Esophagus squamous epithelium (tissue), 5 donors: ENCODE data around the gene ITGA5. TPM values are rescaled to one million over a fixed set of nuclear protein-coding genes. Genes with fewer than 3 reads are reported as not detected.

Source experiments
- DNase-seq: peaks from one replicate; lab custom pipeline; 2025; lab: John Stamatoyannopoulos, UW
- H3K27ac ChIP-seq, 4 donors: fragments of 200-600 bp; sonication (generic); one replicate each; pipeline ENCODE4 v1.5.1; 2016 to 2019; ENCODE audit warnings: mild to moderate bottlenecking in 1 of 4
- H3K27me3 ChIP-seq, 4 donors: fragments of 200-600 bp; sonication (generic); 1 replicate in 3 of 4; 2 replicates in 1 of 4; pipeline versions ENCODE4 v1.5.1 to v1.6.0; 2017 to 2021; ENCODE audit warnings: antibody characterized with exemption in 1 of 4
- H3K36me3 ChIP-seq, 3 donors: fragments of 200-600 bp; sonication (generic); one replicate each; pipeline ENCODE4 v1.5.1; 2016 to 2019
- H3K4me1 ChIP-seq, 3 donors: fragments of 200-600 bp; sonication (generic); one replicate each; pipeline ENCODE4 v1.5.1; 2017 to 2019
- H3K4me3 ChIP-seq, 4 donors: fragments of 200-600 bp; sonication (generic); 1 replicate in 3 of 4; 2 replicates in 1 of 4; pipeline ENCODE4 v1.5.1; 2016 to 2019; ENCODE audit warnings: mild to moderate bottlenecking in 2 of 4, moderate library complexity in 1 of 4
- H3K9me3 ChIP-seq, 3 donors: fragments of 200-600 bp; sonication (generic); one replicate each; pipeline ENCODE4 v1.5.1; 2016 to 2019
- POLR2A ChIP-seq, 4 donors: fragments of 450-650 bp; IDR thresholded peaks; one replicate each; pipeline ENCODE4 v1.6.1; 2017; ENCODE audit warnings: antibody characterized with exemption in 4 of 4, mild to moderate bottlenecking in 4 of 4, moderate library complexity in 3 of 4
- WGBS, 2 donors: methylation state at CpG; one replicate each; pipeline ENCODE4 v1.1.5; 2018; 5-methylcytosine and 5-hydroxymethylcytosine counted together
- intact Hi-C: fragments of 100-400 bp; cut with DNase I; formaldehyde crosslinking; loops from one replicate; pipeline ENCODE4 v1.15.0; 2022
- total RNA-seq, 4 donors: library from RNA; depleted of rRNA; stranded (reverse); fragments of >200 nt; gene quantifications; one replicate each; pipeline ENCODE4 v1.1.0, GENCODE V29; 2016
- TF ChIP-seq, protein P1 (sequence below), 6 experiments: fragments of 450-650 bp in 4 of 6; fragments of 200-600 bp in 2 of 6; sonication (generic) in 2 of 6; IDR thresholded peaks; one replicate each; pipeline ENCODE4 v1.5.1; 2016 to 2019; ENCODE audit warnings: antibody characterized with exemption in 6 of 6, mild to moderate bottlenecking in 4 of 6, moderate library complexity in 4 of 6
- donor health status: DM: yes; HTN: yes; CAD: no.

ITGA5 gene
- total RNA-seq, 4 donors from 2014 or later, result 7.5 to 112 (median 37.3) TPM

- peaks cover 0 to 19% (median 0%) of the 10 kb centered on the region in 4 donors for H3K27me3 ChIP-seq
- peaks cover 0 to 7% (median 0%) of the 10 kb centered on the region in 3 donors for H3K4me1 ChIP-seq
- H3K36me3 ChIP-seq, result no peaks in the 10 kb centered on the region
- no peak overlapping the region for H3K4me3 ChIP-seq
- DNase-seq, result no peak
- WGBS, 2 donors, result 36 to 44% methylated on average over 10 of the region's 10 CpGs
- TF ChIP-seq, protein P1, sequence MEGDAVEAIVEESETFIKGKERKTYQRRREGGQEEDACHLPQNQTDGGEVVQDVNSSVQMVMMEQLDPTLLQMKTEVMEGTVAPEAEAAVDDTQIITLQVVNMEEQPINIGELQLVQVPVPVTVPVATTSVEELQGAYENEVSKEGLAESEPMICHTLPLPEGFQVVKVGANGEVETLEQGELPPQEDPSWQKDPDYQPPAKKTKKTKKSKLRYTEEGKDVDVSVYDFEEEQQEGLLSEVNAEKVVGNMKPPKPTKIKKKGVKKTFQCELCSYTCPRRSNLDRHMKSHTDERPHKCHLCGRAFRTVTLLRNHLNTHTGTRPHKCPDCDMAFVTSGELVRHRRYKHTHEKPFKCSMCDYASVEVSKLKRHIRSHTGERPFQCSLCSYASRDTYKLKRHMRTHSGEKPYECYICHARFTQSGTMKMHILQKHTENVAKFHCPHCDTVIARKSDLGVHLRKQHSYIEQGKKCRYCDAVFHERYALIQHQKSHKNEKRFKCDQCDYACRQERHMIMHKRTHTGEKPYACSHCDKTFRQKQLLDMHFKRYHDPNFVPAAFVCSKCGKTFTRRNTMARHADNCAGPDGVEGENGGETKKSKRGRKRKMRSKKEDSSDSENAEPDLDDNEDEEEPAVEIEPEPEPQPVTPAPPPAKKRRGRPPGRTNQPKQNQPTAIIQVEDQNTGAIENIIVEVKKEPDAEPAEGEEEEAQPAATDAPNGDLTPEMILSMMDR (IDR thresholded peaks at IDR 0.05), result peak; percentile 46 to 86 (median 78)
- TF ChIP-seq POLR2A (IDR thresholded peaks at IDR 0.05), result no peak
- H3K27ac ChIP-seq, result peak overlapping the region in 1 of 4 donors; percentile 49
- intact Hi-C loops, result loop anchor here (2.0 kb wide), 1 partner anchor 39 kb away; no protein-coding TSS in a partner anchor
- no peaks in the 10 kb centered on the region for H3K9me3 ChIP-seq
Measured at GRCh38 chr12:54439521-54440255, 20.6 kb upstream of the ITGA5 start.

DNA sequence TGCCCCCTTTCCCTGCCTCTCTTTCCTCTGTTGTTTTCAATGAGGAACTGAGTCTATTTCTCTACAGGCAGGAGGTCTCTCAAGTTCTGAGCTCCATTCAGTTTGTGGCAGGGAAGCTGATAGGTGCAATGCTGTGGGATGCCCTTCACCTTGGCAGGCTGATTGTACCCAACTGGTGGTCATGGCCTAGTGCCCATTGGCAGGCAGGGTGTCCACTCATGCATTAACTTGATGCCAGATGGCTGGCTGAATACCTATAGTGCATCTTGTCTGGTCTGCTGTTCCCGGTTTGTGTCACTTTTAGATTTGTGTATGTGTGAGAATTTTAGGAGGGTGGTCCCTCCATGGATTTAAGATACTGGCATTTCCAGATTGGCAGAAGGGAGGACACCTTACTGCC is 20.0 kb upstream of the ITGA5 start:
- peaks cover 0 to 19% (median 0%) of the 10 kb centered on the region in 4 donors for H3K27me3 ChIP-seq
- no peaks in the 10 kb centered on the region for H3K36me3 ChIP-seq
- no peak for DNase-seq
- peak overlapping the region in 1 of 4 donors; percentile 49 for H3K27ac ChIP-seq
- no peaks in the 10 kb centered on the region for H3K9me3 ChIP-seq
- WGBS, 2 donors, result 75 to 100% methylated on average over 1 of the region's 1 CpG
- TF ChIP-seq, protein P1 (IDR thresholded peaks at IDR 0.05), result no peak
- TF ChIP-seq POLR2A (IDR thresholded peaks at IDR 0.05), result no peak
- intact Hi-C loops, result loop anchor here (2.0 kb wide), 1 partner anchor 38 kb away; no protein-coding TSS in a partner anchor
- peaks cover 0 to 8% (median 0%) of the 10 kb centered on the region in 3 donors for H3K4me1 ChIP-seq
- H3K4me3 ChIP-seq, result no peak overlapping the region

- no peak overlapping the region for H3K27ac ChIP-seq
- 50 to 64% methylated on average over 1 of the region's 1 CpG for WGBS, 2 donors
- intact Hi-C loops, result loop anchor here (2.0 kb wide), 1 partner anchor 38 kb away; no protein-coding TSS in a partner anchor
- peaks cover 0 to 19% (median 0%) of the 10 kb centered on the region in 4 donors for H3K27me3 ChIP-seq
- H3K4me3 ChIP-seq, result no peak overlapping the region
- peaks cover 0 to 14% (median 0%) of the 10 kb centered on the region in 3 donors for H3K4me1 ChIP-seq
- H3K9me3 ChIP-seq, result no peaks in the 10 kb centered on the region
- DNase-seq, result no peak
- TF ChIP-seq, protein P1 (IDR thresholded peaks at IDR 0.05), result no peak
- TF ChIP-seq POLR2A (IDR thresholded peaks at IDR 0.05), result no peak
- H3K36me3 ChIP-seq, result no peaks in the 10 kb centered on the region
Measured at GRCh38 chr12:54438517-54438916, 19.5 kb upstream of the ITGA5 start.

GRCh38 chr12:54437697-54438096 is 18.6 kb upstream of the ITGA5 start:
- Histone ChIP-seq H3K4me1 (peaks cover 0 to 22% (median 0%) of the 10 kb centered on the region in 3 donors), H3K27ac (no peak overlapping the region), H3K9me3 (no peaks in the 10 kb centered on the region), H3K36me3 (no peaks in the 10 kb centered on the region), H3K27me3 (peaks cover 0 to 16% (median 0%) of the 10 kb centered on the region in 4 donors), H3K4me3 (no peak overlapping the region)
- no peak for DNase-seq
- intact Hi-C loops, result loop anchor here (2.0 kb wide), 1 partner anchor 37 kb away; no protein-coding TSS in a partner anchor
- 62 to 75% methylated on average over 3 of the region's 3 CpGs for WGBS, 2 donors
- TF ChIP-seq POLR2A (IDR thresholded peaks at IDR 0.05), result no peak
- TF ChIP-seq, protein P1 (IDR thresholded peaks at IDR 0.05), result no peak

DNA sequence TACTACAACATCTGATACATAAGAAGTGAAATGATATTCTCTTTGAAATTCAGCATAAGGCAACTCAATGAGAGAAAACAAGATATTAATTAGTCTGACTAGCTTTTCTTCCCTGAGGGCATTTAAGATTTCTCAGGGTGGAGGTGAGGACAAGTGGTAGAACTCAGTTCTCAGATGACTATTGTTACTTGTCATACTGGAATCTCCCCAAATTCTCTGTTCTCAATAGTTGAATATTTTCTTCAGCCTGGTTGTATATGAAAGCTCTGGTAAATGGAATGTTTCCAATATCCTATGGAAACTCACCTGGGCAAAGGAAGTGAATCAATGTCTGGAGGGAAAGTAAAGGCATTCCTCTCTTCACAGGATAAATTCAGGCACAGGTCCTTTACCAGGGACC is 18.2 kb upstream of the ITGA5 start:
- H3K4me1 ChIP-seq, result peaks cover 1 to 27% (median 3%) of the 10 kb centered on the region in 3 donors
- no peaks in the 10 kb centered on the region for H3K36me3 ChIP-seq
- no peak for DNase-seq
- no peak overlapping the region for H3K27ac ChIP-seq
- intact Hi-C loops, result no loop called here
- H3K27me3 ChIP-seq, result peaks cover 0 to 16% (median 0%) of the 10 kb centered on the region in 4 donors
- H3K4me3 ChIP-seq, result no peak overlapping the region
- TF ChIP-seq POLR2A (IDR thresholded peaks at IDR 0.05), result no peak
- TF ChIP-seq, protein P1 (IDR thresholded peaks at IDR 0.05), result no peak
- H3K9me3 ChIP-seq, result no peaks in the 10 kb centered on the region
